NCI-H69 (cell line): ENCODE data around the gene ANKRD28.
"Not testable (repeated sequence)": the region's sequence is repeated elsewhere in the genome, so short reads cannot be mapped to it uniquely, and the experiment has no call there.

Source experiments
- DNase-seq: peaks from one replicate; lab custom pipeline; 2025; lab: John Stamatoyannopoulos, UW

The ANKRD28 gene

GRCh38 chr3:15634671-15635070, 163.1 kb downstream of the ANKRD28 start:
- no peak for DNase-seq

- peak; percentile 34 for DNase-seq
These were observed 163.8 kb downstream of the ANKRD28 start for GRCh38 chr3:15633766-15634598.

GRCh38 chr3:15633159-15633558, 164.6 kb downstream of the ANKRD28 start:
- DNase-seq: peak; percentile 86

GRCh38 chr3:15632212-15632580, 165.6 kb downstream of the ANKRD28 start:
- no peak for DNase-seq

- DNase-seq: no peak
These were observed 166.2 kb downstream of the ANKRD28 start for GRCh38 chr3:15631426-15632211.

GRCh38 chr3:15630646-15631350, 167.0 kb downstream of the ANKRD28 start:
- peak; percentile 54 for DNase-seq

GRCh38 chr3:15629860-15630597, 167.8 kb downstream of the ANKRD28 start:
- DNase-seq: peak; percentile 71

GRCh38 chr3:15628967-15629366, 168.8 kb downstream of the ANKRD28 start:
- DNase-seq: no peak

GRCh38 chr3:15623535-15624440, 174.0 kb downstream of the ANKRD28 start:
- no peak for DNase-seq

GRCh38 chr3:15619659-15620464, 177.9 kb downstream of the ANKRD28 start:
- DNase-seq: not testable (repeated sequence)
